Gastrocnemius medialis (tissue), 4 donors: Measurements from ENCODE around the gene CEP20.

Experiments
- POLR2A ChIP-seq, 2 donors: fragments of 450-650 bp; IDR thresholded peaks; one replicate each; pipeline ENCODE4 v1.6.1; 2017; ENCODE audit warnings: antibody characterized with exemption in 2 of 2, mild to moderate bottlenecking in 2 of 2, moderate library complexity in 2 of 2
- TF ChIP-seq, protein P1 (sequence below), 5 experiments: fragments of 450-650 bp in 3 of 5; fragments of 200-600 bp in 2 of 5; sonication (generic) in 2 of 5; IDR thresholded peaks in 4 of 5; conservative IDR thresholded peaks in 1 of 5; 1 replicate in 4 of 5; 2 replicates in 1 of 5; pipeline ENCODE4 v1.5.1; 2016 to 2019; ENCODE audit warnings: antibody characterized with exemption in 5 of 5, mild to moderate bottlenecking in 3 of 5, moderate library complexity in 3 of 5

DNA sequence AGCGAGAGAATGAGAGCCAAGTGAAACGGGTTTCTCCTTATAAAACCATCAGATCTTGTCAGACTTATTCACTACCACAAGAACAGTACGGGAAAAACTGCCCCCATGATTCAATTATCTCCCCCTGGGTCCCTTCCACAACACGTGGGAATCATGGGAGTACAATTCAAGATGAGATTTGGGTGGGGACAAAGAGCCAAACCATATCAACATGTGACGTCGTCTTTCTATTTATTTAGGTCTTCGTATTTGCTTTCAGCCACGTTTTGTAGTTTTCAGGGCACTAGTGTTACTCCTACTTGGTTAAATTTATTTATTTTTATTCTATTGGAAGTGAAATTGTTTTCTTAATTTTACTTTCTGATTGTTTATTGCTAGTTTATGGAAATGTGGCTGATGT lies 27.9 kb upstream of the CEP20 start:
- TF ChIP-seq, protein P1, sequence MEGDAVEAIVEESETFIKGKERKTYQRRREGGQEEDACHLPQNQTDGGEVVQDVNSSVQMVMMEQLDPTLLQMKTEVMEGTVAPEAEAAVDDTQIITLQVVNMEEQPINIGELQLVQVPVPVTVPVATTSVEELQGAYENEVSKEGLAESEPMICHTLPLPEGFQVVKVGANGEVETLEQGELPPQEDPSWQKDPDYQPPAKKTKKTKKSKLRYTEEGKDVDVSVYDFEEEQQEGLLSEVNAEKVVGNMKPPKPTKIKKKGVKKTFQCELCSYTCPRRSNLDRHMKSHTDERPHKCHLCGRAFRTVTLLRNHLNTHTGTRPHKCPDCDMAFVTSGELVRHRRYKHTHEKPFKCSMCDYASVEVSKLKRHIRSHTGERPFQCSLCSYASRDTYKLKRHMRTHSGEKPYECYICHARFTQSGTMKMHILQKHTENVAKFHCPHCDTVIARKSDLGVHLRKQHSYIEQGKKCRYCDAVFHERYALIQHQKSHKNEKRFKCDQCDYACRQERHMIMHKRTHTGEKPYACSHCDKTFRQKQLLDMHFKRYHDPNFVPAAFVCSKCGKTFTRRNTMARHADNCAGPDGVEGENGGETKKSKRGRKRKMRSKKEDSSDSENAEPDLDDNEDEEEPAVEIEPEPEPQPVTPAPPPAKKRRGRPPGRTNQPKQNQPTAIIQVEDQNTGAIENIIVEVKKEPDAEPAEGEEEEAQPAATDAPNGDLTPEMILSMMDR (IDR thresholded peaks at IDR 0.05 in 4 of 5, conservative IDR thresholded peaks at IDR 0.05 in 1 of 5), result no peak
- TF ChIP-seq POLR2A (IDR thresholded peaks at IDR 0.05), result no peak
